NCI-H82 treated with DMSO at 0.1 percent for 48 hours (cell line): Measurements from ENCODE around the gene SLC2A10.

Source experiments
- DNase-seq: peaks from one replicate; lab custom pipeline; 2025; ENCODE audit not compliant: unreplicated experiment; lab: John Stamatoyannopoulos, UW

The SLC2A10 gene

GRCh38 chr20:46725186-46726165, 16.0 kb downstream of the SLC2A10 start:
- DNase-seq, result no peak

DNA sequence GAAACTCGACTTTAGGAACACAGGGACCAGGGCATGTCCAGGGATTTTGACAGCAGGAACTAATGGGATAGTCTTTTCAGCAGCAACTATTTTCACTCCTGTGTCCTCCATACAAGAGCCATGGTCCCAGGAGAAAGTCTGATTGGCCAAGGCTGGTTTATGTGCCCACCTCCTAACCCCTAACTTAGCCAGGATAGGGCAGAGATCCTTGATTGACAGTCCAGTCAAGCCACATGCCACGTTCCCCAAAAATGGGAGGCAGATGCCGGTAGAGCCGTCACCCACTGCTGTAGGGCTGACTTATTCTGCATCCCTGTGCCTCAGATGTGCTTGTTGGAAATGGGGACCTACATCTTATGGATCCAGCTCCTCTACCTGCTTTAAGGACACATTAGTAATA, 22.3 kb downstream of the SLC2A10 start:
- no peak for DNase-seq

DNA sequence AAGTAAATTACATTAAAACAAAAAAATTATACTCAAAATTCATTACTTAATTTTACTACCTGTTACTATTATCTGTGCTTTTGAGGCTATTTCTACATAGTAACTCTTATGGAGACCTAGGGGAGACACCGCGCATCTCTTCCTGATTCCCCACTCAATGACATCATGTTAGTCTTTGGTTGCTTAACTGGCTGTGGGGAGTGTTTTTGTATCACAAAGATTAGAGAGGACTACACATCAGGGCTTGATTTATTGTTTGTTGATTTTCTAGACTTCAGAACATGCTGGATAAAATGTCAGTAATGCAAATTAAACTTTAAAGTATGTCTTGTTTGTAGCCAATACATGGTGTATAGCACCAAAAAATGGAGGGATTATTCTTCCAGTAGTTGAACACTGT, 26.0 kb downstream of the SLC2A10 start:
- no peak for DNase-seq

GRCh38 chr20:46739431-46740213, 30.2 kb downstream of the SLC2A10 start:
- no peak for DNase-seq

DNA sequence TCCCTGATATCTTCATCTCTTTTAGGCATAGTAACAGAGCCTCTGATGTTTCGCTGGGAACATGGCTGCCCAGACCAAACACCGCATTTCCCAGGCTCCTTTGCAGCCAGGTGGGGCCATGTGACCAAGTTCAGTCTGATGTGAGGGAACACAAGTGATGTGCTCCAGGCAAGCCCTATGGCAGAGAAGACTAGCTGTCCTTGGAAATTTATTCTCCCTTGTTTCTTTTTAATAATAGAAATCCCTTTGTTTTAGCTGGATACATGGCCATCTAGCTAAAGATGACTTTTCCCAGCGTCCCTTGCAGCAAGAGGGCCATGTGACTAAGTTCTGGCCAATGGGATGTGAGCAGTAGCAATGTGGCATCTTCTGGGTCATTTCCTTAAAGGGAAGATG, 30.8 kb downstream of the SLC2A10 start:
- no peak for DNase-seq

- DNase-seq, result no peak
Measured at GRCh38 chr20:46741924-46742668, 32.6 kb downstream of the SLC2A10 start.

DNA sequence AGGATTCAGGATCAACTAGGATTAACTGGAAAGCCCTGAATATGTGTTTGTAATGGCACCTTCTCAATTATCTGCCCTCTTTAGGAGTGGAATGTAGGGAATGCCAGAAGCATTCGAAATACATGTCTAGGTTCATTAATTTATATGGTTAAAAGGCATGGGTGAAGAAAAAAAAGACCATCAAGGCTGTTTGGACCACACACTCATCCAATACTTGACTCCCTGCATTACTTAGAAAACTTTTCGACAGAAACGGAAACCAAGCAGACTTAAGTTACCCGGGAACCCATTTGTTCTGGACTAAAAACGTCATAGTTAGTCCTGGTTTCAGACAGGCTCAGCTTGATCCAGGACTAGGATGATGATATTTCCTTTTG, 33.2 kb downstream of the SLC2A10 start:
- no peak for DNase-seq

GRCh38 chr20:46743088-46743487, 33.6 kb downstream of the SLC2A10 start:
- DNase-seq, result no peak

DNA sequence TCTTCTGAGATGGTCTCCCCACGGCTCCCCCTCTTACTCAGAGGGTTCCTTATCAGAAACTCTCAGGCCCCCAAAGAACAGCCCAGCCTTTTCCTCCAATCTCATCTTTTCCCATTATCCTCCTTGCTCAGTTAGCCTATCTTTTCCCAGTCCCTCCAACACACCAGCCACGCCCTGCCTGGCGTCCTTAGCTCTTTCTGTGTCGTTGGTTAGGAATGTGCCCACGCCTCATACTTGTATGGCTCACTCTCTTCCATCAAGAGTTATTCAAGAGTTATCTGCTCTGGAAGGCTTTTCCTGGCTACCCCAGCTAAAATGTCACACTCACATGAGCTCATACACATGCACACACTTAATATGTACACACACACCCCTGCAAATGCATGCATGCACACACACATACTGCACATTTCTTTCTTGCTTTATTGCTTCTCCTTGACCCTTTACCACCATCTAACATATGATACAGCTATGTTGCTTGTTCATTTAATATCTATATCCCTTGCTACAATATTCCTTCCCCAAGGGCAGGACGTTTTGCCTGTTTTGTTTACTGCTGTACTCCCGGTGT, 37.6 kb downstream of the SLC2A10 start:
- no peak for DNase-seq

DNA sequence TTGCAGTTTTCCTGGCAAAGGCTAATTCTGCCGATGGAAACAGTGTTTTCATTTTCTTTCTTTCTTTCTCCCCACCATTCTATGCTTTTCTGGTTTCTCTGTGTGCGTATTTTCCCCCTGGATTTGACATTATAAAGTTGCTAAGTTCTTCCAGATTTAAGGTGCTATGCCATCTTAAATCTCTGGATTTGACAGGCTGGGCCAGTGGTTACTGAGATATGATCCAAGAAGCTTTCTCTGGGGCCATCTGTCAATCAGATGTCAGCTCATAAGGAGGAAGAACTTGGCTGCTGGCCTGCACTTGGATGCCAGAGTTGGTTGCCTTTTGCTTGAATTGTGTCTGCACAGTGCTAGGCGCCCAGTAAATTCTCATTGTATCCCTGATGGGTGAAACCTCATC, 39.7 kb downstream of the SLC2A10 start:
- no peak for DNase-seq

DNA sequence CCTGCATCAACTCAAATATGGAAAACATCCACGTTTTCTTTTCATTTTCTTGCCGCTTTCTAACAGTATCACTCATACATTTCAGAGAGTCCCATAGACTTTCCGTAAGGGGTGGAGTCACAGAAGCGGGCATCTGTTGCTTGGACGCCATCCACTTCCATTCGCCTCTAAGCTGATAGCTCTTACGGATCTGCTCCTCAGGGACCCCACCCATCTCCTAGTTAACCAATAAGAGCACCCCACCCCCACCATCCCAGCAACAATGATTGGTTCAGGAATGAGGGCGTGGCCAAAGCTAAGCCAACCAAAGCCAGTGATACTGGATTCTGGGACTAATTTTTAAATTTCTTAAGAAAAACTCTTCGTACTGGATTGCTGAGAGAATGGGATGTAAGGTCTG, 42.4 kb downstream of the SLC2A10 start:
- no peak for DNase-seq

DNA sequence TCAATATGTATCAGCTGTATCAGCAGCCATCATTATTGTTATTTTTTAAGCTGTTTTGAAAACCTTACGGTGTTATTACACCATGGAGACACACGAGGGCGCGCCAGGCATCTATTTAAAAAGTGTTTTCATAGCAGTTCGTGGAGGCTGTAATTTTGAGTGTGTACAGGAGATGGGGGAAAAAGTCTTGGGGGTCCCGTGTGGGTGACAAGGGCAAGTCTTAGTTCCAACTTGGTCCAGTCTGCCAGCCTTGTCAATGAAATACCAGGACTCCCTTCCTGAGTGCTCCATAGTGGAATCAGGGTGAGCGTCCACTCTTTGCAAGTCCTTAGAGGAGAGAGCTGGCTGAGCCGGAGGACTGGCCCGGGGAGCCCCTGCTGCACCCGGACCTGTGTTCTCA, 43.3 kb downstream of the SLC2A10 start:
- peak; percentile 67 for DNase-seq

DNA sequence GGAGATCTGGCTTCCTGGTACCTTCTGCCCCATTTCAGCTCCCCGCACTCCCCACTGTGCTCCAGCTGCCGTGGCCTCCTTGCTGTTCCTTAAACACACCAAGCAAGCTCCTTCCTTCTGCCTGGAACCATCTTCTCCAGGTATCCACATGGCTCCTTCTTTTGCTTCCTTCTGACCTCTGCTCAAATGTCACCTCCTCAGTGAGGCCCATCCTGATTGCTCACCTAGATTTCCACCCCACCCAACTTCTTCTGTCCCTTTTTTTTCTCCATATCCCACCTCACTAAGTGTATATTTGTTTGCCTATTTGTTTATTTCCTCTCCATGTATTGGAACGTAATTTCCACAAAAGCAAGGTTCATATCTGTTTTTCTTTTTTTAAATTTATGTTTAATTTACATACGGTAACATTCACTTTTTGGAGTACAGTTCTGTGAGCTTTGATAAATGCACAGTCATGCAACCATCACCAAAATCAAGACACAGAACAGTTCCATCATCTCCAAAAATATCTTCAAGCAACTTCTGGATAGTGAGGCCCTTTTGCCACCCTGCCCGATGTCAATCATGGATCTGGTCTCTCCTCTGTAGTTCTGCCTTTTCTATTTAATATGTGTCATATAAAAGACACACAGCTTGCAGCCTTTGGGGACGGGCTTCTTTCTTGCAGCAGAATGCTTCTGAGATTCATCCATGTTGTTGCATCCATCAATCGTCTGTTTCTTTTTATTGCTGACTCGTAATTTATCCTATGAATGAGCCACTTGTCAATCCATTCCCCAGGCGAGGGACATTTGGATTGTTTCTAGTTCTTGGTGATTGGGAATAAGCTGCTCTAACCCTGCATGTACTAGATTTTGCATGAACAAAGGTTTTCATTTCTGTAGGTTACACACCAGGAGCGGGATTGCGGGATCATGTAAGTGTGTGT, 46.3 kb downstream of the SLC2A10 start:
- no peak for DNase-seq

- DNase-seq, result no peak
Measured at GRCh38 chr20:46756419-46756818, 47.0 kb downstream of the SLC2A10 start.

- no peak for DNase-seq
Measured at GRCh38 chr20:46757135-46757534, 47.7 kb downstream of the SLC2A10 start.

GRCh38 chr20:46757754-46758678, 48.6 kb downstream of the SLC2A10 start:
- DNase-seq, result peak; percentile 50

DNA sequence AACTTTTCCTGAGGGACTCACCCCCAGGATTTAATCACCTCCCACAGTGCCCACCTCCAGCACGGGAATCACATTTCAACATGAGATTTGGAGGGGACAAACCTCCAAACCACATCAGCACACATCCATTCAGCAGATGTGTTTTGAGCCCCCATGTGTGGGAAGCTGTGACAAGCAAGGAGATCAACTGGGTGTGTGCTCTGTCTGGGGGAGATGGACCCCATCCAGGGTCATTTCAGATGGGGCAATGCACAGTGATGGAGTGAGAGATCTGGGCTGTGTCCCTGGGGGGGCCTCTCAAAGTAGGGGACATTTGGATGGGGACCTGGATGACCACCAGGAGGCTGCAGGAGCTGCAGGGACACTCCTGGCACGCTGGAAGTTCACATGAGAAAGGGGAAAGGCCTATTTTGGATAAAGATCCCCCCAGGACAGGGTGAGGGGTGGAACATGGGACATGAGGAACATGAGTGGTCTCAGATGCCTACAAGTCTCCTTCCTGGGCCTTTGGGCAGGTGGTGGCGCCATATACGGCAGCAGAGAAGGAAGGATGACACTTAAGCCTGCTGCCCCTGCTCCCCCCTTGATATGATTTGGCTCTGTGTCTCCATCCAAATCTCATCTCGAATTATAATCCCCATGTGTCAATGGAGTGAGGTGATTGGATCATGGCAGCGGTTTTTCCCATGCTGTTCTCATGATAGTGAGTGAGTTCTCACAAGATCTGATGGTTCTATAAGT, 49.6 kb downstream of the SLC2A10 start:
- DNase-seq, result peak; percentile 33

- DNase-seq, result no peak
Measured at GRCh38 chr20:46761566-46761965, 52.1 kb downstream of the SLC2A10 start.
